ENCODE measurements around the gene RAI14. TPM values are rescaled to one million over a fixed set of nuclear protein-coding genes. Genes with fewer than 3 reads are reported as not detected.

RAI14 gene
- total RNA-seq, 2 experiments from 2014 or later = 0.92 to 12.3 TPM

DNA sequence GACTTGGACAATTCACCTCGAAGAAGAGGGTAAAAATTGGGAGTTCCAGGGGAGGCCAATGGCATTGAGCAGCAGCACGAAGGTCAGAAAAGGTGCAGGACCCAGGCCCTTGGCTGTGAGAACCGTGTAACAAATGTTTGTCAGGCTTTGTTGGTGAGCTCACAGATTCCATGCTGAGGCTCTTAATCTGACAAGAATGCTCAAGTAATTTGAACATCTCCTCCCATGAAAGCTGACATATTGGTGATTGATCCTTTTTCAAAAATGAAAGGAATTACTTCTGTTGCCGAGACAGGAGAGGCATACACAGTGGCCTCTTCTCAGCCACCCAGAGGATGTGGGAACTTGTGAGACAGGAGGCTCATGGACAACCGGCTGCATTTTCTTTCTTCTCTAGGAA lies 11.6 kb downstream of the RAI14 start:
- ChIA-PET POLR2A (interaction anchor here (0.9 kb wide), 1 partner anchor 116 kb away, joined by 3 read pairs; no protein-coding TSS in a partner anchor), CTCF (ENCODE audit: unreplicated experiment) (no interaction called here)
- Histone ChIP-seq H3K4me3 (ENCODE audit: low read depth, low read length, poor library complexity, severe bottlenecking) (no peak overlapping the region), H3K9me2 (ENCODE audit: insufficient read depth, low read length) (no peaks in the 10 kb centered on the region), H3K36me3 (ENCODE audit: insufficient read depth, low read length) (no peaks in the 10 kb centered on the region), H3K79me2 (ENCODE audit: insufficient read depth, low read depth, low read length) (no peaks in the 10 kb centered on the region), H2AFZ (ENCODE audit: low read length) (no peak overlapping the region), H3K27ac (ENCODE audit: low read depth, low read length, poor library complexity, severe bottlenecking) (no peak overlapping the region), H3K9me3 (ENCODE audit: low read length) (no peaks in the 10 kb centered on the region), H4K20me1 (ENCODE audit: insufficient read depth, low read length) (no peaks in the 10 kb centered on the region), H3K4me1 (ENCODE audit: insufficient read depth, low read length, poor library complexity, severe bottlenecking) (no peaks in the 10 kb centered on the region), H3K4me2 (ENCODE audit: low read length) (no peak overlapping the region)
- BruUV-seq (replicated peaks) = no TSS peak
- TF ChIP-seq, protein P1, sequence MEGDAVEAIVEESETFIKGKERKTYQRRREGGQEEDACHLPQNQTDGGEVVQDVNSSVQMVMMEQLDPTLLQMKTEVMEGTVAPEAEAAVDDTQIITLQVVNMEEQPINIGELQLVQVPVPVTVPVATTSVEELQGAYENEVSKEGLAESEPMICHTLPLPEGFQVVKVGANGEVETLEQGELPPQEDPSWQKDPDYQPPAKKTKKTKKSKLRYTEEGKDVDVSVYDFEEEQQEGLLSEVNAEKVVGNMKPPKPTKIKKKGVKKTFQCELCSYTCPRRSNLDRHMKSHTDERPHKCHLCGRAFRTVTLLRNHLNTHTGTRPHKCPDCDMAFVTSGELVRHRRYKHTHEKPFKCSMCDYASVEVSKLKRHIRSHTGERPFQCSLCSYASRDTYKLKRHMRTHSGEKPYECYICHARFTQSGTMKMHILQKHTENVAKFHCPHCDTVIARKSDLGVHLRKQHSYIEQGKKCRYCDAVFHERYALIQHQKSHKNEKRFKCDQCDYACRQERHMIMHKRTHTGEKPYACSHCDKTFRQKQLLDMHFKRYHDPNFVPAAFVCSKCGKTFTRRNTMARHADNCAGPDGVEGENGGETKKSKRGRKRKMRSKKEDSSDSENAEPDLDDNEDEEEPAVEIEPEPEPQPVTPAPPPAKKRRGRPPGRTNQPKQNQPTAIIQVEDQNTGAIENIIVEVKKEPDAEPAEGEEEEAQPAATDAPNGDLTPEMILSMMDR (conservative IDR thresholded peaks at IDR 0.05; ENCODE audit: low read length) = no peak
- TF ChIP-seq EZH2phosphoT487 (IDR thresholded peaks at IDR 0.05; ENCODE audit: borderline replicate concordance, low read depth, low read length) = no peak
- intact Hi-C loops (cut with micrococcal nuclease; ENCODE audit: unreplicated experiment) = no loop called here
- DNase-seq (ENCODE audit: low spot score) = no peak

DNA sequence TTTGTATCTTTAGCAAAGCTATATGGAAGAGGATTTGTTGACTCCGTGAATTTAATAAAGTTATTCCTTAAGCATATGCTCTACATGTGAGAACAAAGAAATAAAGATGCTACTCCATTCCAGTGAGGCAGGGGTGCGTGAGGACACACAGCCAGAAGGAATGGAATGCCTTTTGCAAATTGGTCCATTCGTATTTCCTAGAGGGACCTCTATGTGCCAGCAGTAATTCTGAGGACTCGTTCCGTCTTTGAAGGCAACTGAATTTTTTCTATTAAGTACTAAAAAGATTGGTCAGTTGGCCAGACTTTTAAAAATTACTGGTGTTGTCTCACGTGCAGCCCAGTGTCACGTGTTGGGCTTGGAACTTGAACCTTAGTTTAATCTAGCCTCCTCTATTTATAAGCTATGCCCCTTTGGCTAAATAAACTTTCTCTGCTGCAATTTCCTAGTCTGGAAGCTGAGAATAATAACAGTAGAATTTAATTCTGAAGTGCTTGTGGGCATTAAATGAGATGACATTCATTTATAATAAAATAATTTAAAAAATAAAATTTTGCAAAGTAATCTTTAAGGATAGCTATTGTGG lies 13.9 kb downstream of the RAI14 start:
- no peaks in the 10 kb centered on the region for H3K4me1 ChIP-seq (ENCODE audit: insufficient read depth, low read length, poor library complexity, severe bottlenecking)
- no peak overlapping the region for H3K4me3 ChIP-seq (ENCODE audit: low read depth, low read length, poor library complexity, severe bottlenecking)
- no peaks in the 10 kb centered on the region for H3K9me2 ChIP-seq (ENCODE audit: insufficient read depth, low read length)
- POLR2A ChIA-PET = no interaction called here
- no peaks in the 10 kb centered on the region for H3K79me2 ChIP-seq (ENCODE audit: insufficient read depth, low read depth, low read length)
- no TSS peak for BruUV-seq (replicated peaks)
- no peak for DNase-seq (ENCODE audit: low spot score)
- no peak overlapping the region for H3K4me2 ChIP-seq (ENCODE audit: low read length)
- H3K9me3 ChIP-seq (ENCODE audit: low read length) = no peaks in the 10 kb centered on the region
- CTCF ChIA-PET (ENCODE audit: unreplicated experiment) = no interaction called here
- no peak for TF ChIP-seq EZH2phosphoT487 (IDR thresholded peaks at IDR 0.05; ENCODE audit: borderline replicate concordance, low read depth, low read length)
- TF ChIP-seq, protein P1 (conservative IDR thresholded peaks at IDR 0.05; ENCODE audit: low read length) = no peak
- H3K36me3 ChIP-seq (ENCODE audit: insufficient read depth, low read length) = no peaks in the 10 kb centered on the region
- intact Hi-C loops (cut with micrococcal nuclease; ENCODE audit: unreplicated experiment) = no loop called here
- no peak overlapping the region for H2AFZ ChIP-seq (ENCODE audit: low read length)
- H4K20me1 ChIP-seq (ENCODE audit: insufficient read depth, low read length) = no peaks in the 10 kb centered on the region
- no peak overlapping the region for H3K27ac ChIP-seq (ENCODE audit: low read depth, low read length, poor library complexity, severe bottlenecking)

DNA sequence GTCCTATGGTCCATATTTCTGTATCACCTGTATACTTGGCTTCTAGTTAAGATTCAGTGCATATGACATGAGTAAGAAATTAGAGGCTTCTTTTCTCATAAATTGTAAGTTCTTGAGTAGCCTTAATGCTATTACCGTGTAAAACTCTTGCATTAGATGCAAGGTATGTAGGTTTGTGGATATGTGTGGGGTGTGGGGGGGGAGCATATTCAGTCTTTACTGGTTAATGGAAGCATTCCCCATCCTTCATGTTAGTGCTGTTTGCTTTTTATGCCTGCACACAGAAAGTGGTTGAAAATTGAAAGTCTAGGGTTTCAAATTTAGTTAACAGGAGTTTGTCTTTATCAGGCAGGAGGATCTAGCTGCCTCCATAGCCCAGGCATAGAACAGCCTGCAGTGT lies 16.1 kb downstream of the RAI14 start:
- H3K4me2 ChIP-seq (ENCODE audit: low read length) = no peak overlapping the region
- no peak for DNase-seq (ENCODE audit: low spot score)
- POLR2A ChIA-PET = interaction anchor here (0.5 to 0.7 kb wide), 3 partner anchors 67 to 174 kb away, joined by 3 to 4 read pairs (median 3); no protein-coding TSS in a partner anchor
- no peak overlapping the region for H2AFZ ChIP-seq (ENCODE audit: low read length)
- no peaks in the 10 kb centered on the region for H3K79me2 ChIP-seq (ENCODE audit: insufficient read depth, low read depth, low read length)
- no peaks in the 10 kb centered on the region for H3K4me1 ChIP-seq (ENCODE audit: insufficient read depth, low read length, poor library complexity, severe bottlenecking)
- CTCF ChIA-PET (ENCODE audit: unreplicated experiment) = no interaction called here
- no peak overlapping the region for H3K4me3 ChIP-seq (ENCODE audit: low read depth, low read length, poor library complexity, severe bottlenecking)
- no peaks in the 10 kb centered on the region for H3K36me3 ChIP-seq (ENCODE audit: insufficient read depth, low read length)
- intact Hi-C loops (cut with micrococcal nuclease; ENCODE audit: unreplicated experiment) = no loop called here
- TF ChIP-seq, protein P1 (conservative IDR thresholded peaks at IDR 0.05; ENCODE audit: low read length) = no peak
- no peak for TF ChIP-seq EZH2phosphoT487 (IDR thresholded peaks at IDR 0.05; ENCODE audit: borderline replicate concordance, low read depth, low read length)
- BruUV-seq (replicated peaks) = no TSS peak
- no peaks in the 10 kb centered on the region for H3K9me2 ChIP-seq (ENCODE audit: insufficient read depth, low read length)
- H3K27ac ChIP-seq (ENCODE audit: low read depth, low read length, poor library complexity, severe bottlenecking) = no peak overlapping the region
- no peaks in the 10 kb centered on the region for H4K20me1 ChIP-seq (ENCODE audit: insufficient read depth, low read length)
- no peaks in the 10 kb centered on the region for H3K9me3 ChIP-seq (ENCODE audit: low read length)
